ENCODE measurements around the gene PYCARD. TPM values are rescaled to one million over a fixed set of nuclear protein-coding genes. Genes with fewer than 3 reads are reported as not detected.

PYCARD gene
- total RNA-seq, 2 donors from 2014 or later: 26.3 to 29.8 TPM

DNA sequence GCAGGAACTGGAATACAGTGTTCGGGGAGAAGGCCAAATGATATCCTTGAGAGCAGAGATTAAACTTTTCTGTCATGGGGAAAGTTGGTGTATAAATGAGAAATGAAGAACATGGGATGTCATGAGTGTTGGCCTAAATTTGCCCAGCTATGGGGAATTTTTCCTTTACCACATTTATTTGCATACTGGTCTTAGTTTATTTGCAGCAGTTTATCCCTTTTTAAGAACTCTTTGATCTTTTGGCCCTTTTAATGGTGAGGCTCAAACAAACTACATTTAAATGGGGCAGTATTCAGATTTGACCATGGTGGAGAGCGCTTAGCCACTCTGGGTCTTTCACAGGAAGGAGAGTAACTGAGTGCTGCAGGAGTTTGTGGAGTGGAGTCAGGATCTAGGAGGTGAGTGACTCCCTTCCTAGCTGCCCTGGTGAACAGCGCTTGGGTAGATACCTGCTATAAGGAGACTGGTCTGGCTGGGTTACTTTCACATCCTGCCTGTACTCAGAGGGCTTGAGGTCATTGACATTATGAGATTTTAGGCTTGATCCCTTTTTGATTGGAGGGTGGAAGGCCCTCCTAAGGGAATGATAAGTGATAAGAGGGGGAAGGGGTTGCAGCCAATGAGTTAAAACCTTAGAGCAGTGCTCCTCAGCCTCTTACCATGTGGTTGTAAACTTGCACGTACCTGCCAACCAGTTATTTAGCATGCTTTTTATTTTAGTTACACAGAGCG is 10.7 kb downstream of the PYCARD start:
- peaks cover 100% of the 10 kb centered on the region for H3K36me3 ChIP-seq (ENCODE audit: control insufficient read depth, insufficient read depth, low read length)
- peaks cover 96% of the 10 kb centered on the region for H3K36me3 Mint-ChIP-seq (ENCODE audit: low read depth)

DNA sequence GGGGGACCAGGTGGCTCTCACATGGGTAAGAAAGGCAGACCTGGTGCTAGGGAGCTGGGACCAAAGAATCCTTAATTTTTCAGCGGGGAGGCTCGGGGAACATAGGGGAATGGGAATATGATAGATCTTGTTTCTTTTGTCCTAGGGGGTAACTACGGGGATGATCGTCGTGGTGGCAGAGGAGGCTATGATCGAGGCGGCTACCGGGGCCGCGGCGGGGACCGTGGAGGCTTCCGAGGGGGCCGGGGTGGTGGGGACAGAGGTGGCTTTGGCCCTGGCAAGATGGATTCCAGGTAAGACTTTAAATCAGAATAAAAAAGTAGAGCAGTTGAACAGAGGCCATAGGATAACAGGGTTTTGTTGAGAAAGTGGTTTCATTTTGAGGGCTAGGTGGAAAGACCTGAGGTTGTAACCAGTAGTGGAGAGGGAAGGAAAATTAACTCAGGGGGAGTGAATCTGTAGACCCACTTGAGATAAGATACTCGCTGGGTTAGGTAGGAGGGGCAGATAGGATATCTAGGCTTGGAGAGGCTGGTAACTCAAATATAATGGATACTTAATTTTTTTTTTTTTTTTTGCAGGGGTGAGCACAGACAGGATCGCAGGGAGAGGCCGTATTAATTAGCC is 11.6 kb downstream of the PYCARD start:
- Mint-ChIP-seq H3K27ac (peak overlapping the region; percentile 79), H3K36me3 (ENCODE audit: low read depth) (peaks cover 96% of the 10 kb centered on the region), H3K27me3 (ENCODE audit: insufficient read depth) (no peaks in the 10 kb centered on the region), H3K4me3 (no peak overlapping the region), H3K4me1 (no peaks in the 10 kb centered on the region), H3K9me3 (no peaks in the 10 kb centered on the region)
- TF ChIP-seq, protein P1, sequence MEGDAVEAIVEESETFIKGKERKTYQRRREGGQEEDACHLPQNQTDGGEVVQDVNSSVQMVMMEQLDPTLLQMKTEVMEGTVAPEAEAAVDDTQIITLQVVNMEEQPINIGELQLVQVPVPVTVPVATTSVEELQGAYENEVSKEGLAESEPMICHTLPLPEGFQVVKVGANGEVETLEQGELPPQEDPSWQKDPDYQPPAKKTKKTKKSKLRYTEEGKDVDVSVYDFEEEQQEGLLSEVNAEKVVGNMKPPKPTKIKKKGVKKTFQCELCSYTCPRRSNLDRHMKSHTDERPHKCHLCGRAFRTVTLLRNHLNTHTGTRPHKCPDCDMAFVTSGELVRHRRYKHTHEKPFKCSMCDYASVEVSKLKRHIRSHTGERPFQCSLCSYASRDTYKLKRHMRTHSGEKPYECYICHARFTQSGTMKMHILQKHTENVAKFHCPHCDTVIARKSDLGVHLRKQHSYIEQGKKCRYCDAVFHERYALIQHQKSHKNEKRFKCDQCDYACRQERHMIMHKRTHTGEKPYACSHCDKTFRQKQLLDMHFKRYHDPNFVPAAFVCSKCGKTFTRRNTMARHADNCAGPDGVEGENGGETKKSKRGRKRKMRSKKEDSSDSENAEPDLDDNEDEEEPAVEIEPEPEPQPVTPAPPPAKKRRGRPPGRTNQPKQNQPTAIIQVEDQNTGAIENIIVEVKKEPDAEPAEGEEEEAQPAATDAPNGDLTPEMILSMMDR (conservative IDR thresholded peaks at IDR 0.05): no peak
- Histone ChIP-seq H3K4me1 (ENCODE audit: control insufficient read depth, insufficient read depth, low read length) (no peaks in the 10 kb centered on the region), H3K27ac (ENCODE audit: low read depth, low read length) (no peak overlapping the region), H3K4me3 (ENCODE audit: low read length) (no peak overlapping the region), H3K9me3 (ENCODE audit: control insufficient read depth, low read length) (no peaks in the 10 kb centered on the region), H3K36me3 (ENCODE audit: control insufficient read depth, insufficient read depth, low read length) (peaks cover 100% of the 10 kb centered on the region), H3K27me3 (ENCODE audit: control insufficient read depth, insufficient read depth, low read length, poor library complexity, severe bottlenecking) (no peaks in the 10 kb centered on the region), H3K9ac (ENCODE audit: extremely low read depth, low read length, poor library complexity, severe bottlenecking) (no peak overlapping the region)
- 94 to 98% methylated on average over 15 to 17 of the region's 17 CpGs for WGBS, 2 experiments (ENCODE audit: insufficient coverage in 1 of 2, insufficient read length in 1 of 2)
- no peak for DNase-seq

More for the DNA sequence above, 10.7 kb downstream of the PYCARD start:
- Histone ChIP-seq H3K27ac (ENCODE audit: low read depth, low read length) (no peak overlapping the region), H3K9ac (ENCODE audit: extremely low read depth, low read length, poor library complexity, severe bottlenecking) (no peak overlapping the region), H3K4me1 (ENCODE audit: control insufficient read depth, insufficient read depth, low read length) (no peaks in the 10 kb centered on the region), H3K27me3 (ENCODE audit: control insufficient read depth, insufficient read depth, low read length, poor library complexity, severe bottlenecking) (no peaks in the 10 kb centered on the region), H3K9me3 (ENCODE audit: control insufficient read depth, low read length) (no peaks in the 10 kb centered on the region), H3K4me3 (ENCODE audit: low read length) (no peak overlapping the region)
- Mint-ChIP-seq H3K4me3 (no peak overlapping the region), H3K27me3 (ENCODE audit: insufficient read depth) (no peaks in the 10 kb centered on the region), H3K9me3 (no peaks in the 10 kb centered on the region), H3K27ac (peak overlapping the region; percentile 6), H3K4me1 (no peaks in the 10 kb centered on the region)
- WGBS, 2 experiments (ENCODE audit: insufficient coverage in 1 of 2, insufficient read length in 1 of 2): 93 to 95% methylated on average over 4 to 5 of the region's 5 CpGs
- TF ChIP-seq, protein P1 (conservative IDR thresholded peaks at IDR 0.05): no peak
- no peak for DNase-seq

DNA sequence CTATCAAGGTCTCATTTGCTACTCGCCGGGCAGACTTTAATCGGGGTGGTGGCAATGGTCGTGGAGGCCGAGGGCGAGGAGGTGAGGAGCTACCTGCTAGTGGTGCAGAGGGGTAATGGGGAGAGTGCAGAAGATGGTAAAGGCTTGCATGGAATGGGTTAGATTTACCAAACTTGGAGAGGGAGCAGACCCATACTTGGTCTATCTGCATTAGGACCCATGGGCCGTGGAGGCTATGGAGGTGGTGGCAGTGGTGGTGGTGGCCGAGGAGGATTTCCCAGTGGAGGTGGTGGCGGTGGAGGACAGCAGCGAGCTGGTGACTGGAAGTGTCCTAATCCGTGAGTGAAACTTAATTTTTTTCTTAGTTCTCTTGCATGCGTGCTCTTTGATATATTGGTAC is 12.5 kb downstream of the PYCARD start:
- H3K27me3 Mint-ChIP-seq (ENCODE audit: insufficient read depth): no peaks in the 10 kb centered on the region
- H3K9me3 ChIP-seq (ENCODE audit: control insufficient read depth, low read length): no peaks in the 10 kb centered on the region
- no peak overlapping the region for H3K27ac ChIP-seq (ENCODE audit: low read depth, low read length)
- H3K9me3 Mint-ChIP-seq: no peaks in the 10 kb centered on the region
- TF ChIP-seq, protein P1 (conservative IDR thresholded peaks at IDR 0.05): no peak
- 95 to 100% methylated on average over 8 to 12 of the region's 12 CpGs for WGBS, 2 experiments (ENCODE audit: insufficient coverage in 1 of 2, insufficient read length in 1 of 2)
- no peaks in the 10 kb centered on the region for H3K27me3 ChIP-seq (ENCODE audit: control insufficient read depth, insufficient read depth, low read length, poor library complexity, severe bottlenecking)
- H3K36me3 Mint-ChIP-seq (ENCODE audit: low read depth): peaks cover 96% of the 10 kb centered on the region
- peaks cover 100% of the 10 kb centered on the region for H3K36me3 ChIP-seq (ENCODE audit: control insufficient read depth, insufficient read depth, low read length)
- H3K4me3 Mint-ChIP-seq: no peak overlapping the region
- peak overlapping the region; percentile 79 for H3K27ac Mint-ChIP-seq
- no peaks in the 10 kb centered on the region for H3K4me1 Mint-ChIP-seq
- H3K4me3 ChIP-seq (ENCODE audit: low read length): no peak overlapping the region
- H3K4me1 ChIP-seq (ENCODE audit: control insufficient read depth, insufficient read depth, low read length): no peaks in the 10 kb centered on the region
- H3K9ac ChIP-seq (ENCODE audit: extremely low read depth, low read length, poor library complexity, severe bottlenecking): no peak overlapping the region
- no peak for DNase-seq
